GM13977 (cell line): Measurements from ENCODE around the gene CD1C.
A peak's percentile ranks its signal among the peaks of the same experiment; 100 is the strongest.

ENCODE experiments used
- DNase-seq: peaks from one replicate; pipeline ENCODE4 v3.0.0; 2012; ENCODE audit warnings: low spot score
- CTCF ChIP-seq: IDR thresholded peaks from 2 replicates; pipeline ENCODE4 v1.5.1; 2012; ENCODE audit warnings: mild to moderate bottlenecking, control low read depth; ENCODE audit not compliant: insufficient read depth; ENCODE audit errors: extremely low read depth, missing control alignments
- in situ Hi-C: fragments of 300-500 bp; cut with MboI; formaldehyde crosslinking; loops from one replicate; pipeline ENCODE4 v1.12.0; 2022; ENCODE audit warnings: low sequenced_read_pairs, low pct_unique_long_range_greater_than_20kb, mixed read lengths, inconsistent platforms; ENCODE audit not compliant: unreplicated experiment

The CD1C gene

GRCh38 chr1:158324395-158324794 lies 34.7 kb downstream of the CD1C start:
- no peak for TF ChIP-seq CTCF
- in situ Hi-C loops: no loop called here
- DNase-seq: no peak

- in situ Hi-C loops: no loop called here
- TF ChIP-seq CTCF: no peak
- DNase-seq: no peak
Observed at GRCh38 chr1:158327481-158327880, 37.8 kb downstream of the CD1C start.

GRCh38 chr1:158328426-158328825 lies 38.7 kb downstream of the CD1C start:
- DNase-seq: no peak
- in situ Hi-C loops: no loop called here
- no peak for TF ChIP-seq CTCF

DNA sequence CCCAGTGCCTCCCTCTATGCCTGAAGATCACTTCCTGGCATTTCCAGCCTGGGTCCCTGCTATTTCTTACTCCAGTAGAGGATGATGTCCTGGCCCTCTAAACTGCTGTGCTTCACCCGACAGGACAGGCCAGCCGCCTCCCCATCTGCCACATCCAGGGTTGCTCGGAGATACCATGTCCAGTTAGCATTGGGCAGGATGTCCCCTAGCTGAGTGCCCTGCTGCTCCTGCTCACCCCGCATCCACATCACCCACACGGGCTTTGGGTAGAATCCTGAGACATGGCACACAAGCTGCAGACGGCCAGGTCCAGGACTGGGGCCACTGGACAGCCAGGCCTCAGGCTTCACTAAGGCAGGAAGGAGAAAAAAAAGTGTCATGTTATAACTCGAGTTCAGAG lies 39.6 kb downstream of the CD1C start:
- in situ Hi-C loops: no loop called here
- no peak for TF ChIP-seq CTCF
- no peak for DNase-seq

- peak; percentile 77 for TF ChIP-seq CTCF
Observed at GRCh38 chr1:158329733-158330132, 40.0 kb downstream of the CD1C start.

GRCh38 chr1:158330391-158331105 lies 40.8 kb downstream of the CD1C start:
- no peak for TF ChIP-seq CTCF
- DNase-seq: no peak
- in situ Hi-C loops: no loop called here

More at GRCh38 chr1:158329733-158330132, 40.0 kb downstream of the CD1C start:
- in situ Hi-C loops: no loop called here
- DNase-seq: peak; percentile 45
